ENCODE measurements around the gene KIAA1210. TPM values are rescaled to one million over a fixed set of nuclear protein-coding genes. Genes with fewer than 3 reads are reported as not detected.

The KIAA1210 gene
- total and polyA plus RNA-seq, 12 donors, result 0.04 to 0.17 (median 0.09) TPM; not detected in 7

DNA sequence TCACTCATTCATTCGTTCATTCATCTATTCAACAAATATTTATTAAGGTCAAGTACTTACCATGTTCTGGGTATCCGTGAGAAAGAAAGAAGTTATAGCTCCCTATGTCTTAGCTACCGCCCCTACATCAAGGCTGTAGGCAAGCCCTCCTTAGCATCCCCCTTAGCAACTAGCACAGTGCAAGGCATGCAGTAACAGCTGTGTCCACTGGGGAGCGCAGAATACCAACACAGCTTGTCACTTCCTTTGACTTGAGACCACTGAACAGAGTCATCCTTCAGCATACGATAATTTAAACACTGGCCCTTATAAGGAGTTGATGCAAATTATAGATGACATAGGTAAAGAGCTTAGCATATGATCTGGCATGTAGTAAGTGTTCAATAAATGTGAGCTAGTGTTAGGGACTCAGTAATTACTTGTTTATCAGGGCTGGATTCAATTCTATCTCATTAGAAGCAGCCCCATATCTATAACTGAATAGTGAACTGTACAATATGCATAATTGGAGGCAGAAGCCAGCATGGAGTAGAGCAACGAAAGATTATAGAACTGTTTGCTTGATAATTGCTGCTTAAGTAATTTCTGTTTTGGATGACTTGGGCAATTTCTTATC, 8.7 kb downstream of the KIAA1210 start:
- 9% methylated on average over 6 of the region's 6 CpGs for WGBS, 2 donors
- Histone ChIP-seq H3K9me3 (no peaks in the 10 kb centered on the region), H3K27ac (no peak overlapping the region), H3K36me3 (no peaks in the 10 kb centered on the region), H3K4me3 (no peak overlapping the region), H3K4me1 (no peaks in the 10 kb centered on the region), H3K27me3 (peaks cover 0 to 27% (median 0%) of the 10 kb centered on the region in 7 donors)
- peak; percentile 41 to 84 (median 70) for TF ChIP-seq CTCF (IDR thresholded peaks at IDR 0.05)
- DNase-seq, result peak; percentile 25 to 40
- ATAC-seq, result peak in 3 of 8 donors; percentile 51 to 64 (median 55)
- intact Hi-C loops (cut with DNase I), result loop anchor here in 3 of 10 donors (2.0 to 5.0 kb wide), 3 partner anchors 78 to 148 kb away; no protein-coding TSS in a partner anchor

GRCh38 chrX:119107206-119107605, 20.4 kb downstream of the KIAA1210 start:
- H3K27ac ChIP-seq, result no peak overlapping the region
- no peaks in the 10 kb centered on the region for H3K4me1 ChIP-seq
- H3K9me3 ChIP-seq, result no peaks in the 10 kb centered on the region
- DNase-seq (no peak), ATAC-seq (no peak)
- no peak for TF ChIP-seq CTCF (IDR thresholded peaks at IDR 0.05)
- H3K27me3 ChIP-seq, result peaks cover 0 to 27% (median 0%) of the 10 kb centered on the region in 7 donors
- no peaks in the 10 kb centered on the region for H3K36me3 ChIP-seq
- no peak overlapping the region for H3K4me3 ChIP-seq
- intact Hi-C loops (cut with DNase I), result no loop called here

- intact Hi-C loops (cut with DNase I), result no loop called here
- ATAC-seq, result no peak
- H3K4me3 ChIP-seq, result no peak overlapping the region
Observed at GRCh38 chrX:119105826-119106225, 21.8 kb downstream of the KIAA1210 start.

DNA sequence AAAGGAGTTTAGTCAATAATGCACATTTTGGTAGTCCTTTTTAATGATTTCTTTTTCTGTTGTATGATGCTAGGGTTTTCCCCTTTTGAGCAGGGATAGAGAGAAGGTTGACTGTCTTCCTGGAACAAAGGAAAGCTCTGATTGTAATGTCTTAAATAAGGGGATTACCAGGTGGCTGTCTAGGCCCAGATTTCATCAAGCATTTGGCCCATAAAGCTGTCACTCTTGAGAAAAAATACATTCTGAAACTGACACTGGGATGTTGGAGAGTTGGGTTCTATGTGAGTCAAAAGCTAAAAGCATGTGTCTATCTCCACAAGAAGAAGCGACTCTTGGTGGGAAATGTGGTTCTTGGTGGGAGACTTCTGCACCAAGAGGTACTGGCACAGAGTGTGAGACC, 26.4 kb downstream of the KIAA1210 start:
- DNase-seq (no peak), ATAC-seq (no peak)
- no peak overlapping the region for H3K27ac ChIP-seq
- H3K4me3 ChIP-seq, result no peak overlapping the region
- no peaks in the 10 kb centered on the region for H3K36me3 ChIP-seq
- peaks cover 0 to 13% (median 0%) of the 10 kb centered on the region in 7 donors for H3K27me3 ChIP-seq
- intact Hi-C loops (cut with DNase I), result no loop called here
- WGBS, 2 donors, result 92 to 100% methylated on average over 1 of the region's 1 CpG
- H3K4me1 ChIP-seq, result no peaks in the 10 kb centered on the region
- no peak for TF ChIP-seq CTCF (IDR thresholded peaks at IDR 0.05)
- H3K9me3 ChIP-seq, result no peaks in the 10 kb centered on the region

More at GRCh38 chrX:119105826-119106225, 21.8 kb downstream of the KIAA1210 start:
- Histone ChIP-seq H3K27me3 (peaks cover 0 to 20% (median 0%) of the 10 kb centered on the region in 7 donors), H3K27ac (no peak overlapping the region), H3K4me1 (no peaks in the 10 kb centered on the region), H3K36me3 (no peaks in the 10 kb centered on the region), H3K9me3 (no peaks in the 10 kb centered on the region)
- no peak for TF ChIP-seq CTCF (IDR thresholded peaks at IDR 0.05)
- no peak for DNase-seq

Measured in heart right ventricle (tissue), 16 donors.